DMS153 (cell line): ENCODE data around the gene SVIL.
"Not testable (repeated sequence)": the region's sequence is repeated elsewhere in the genome, so short reads cannot be mapped to it uniquely, and the experiment has no call there.

Experiments
- DNase-seq: peaks from one replicate; lab custom pipeline; 2025; lab: John Stamatoyannopoulos, UW

SVIL gene

GRCh38 chr10:29484677-29485076 lies 150.1 kb downstream of the SVIL start:
- DNase-seq, result not testable (repeated sequence)

- no peak for DNase-seq
Observed at GRCh38 chr10:29482591-29483431, 152.0 kb downstream of the SVIL start.

GRCh38 chr10:29481906-29482440 lies 152.8 kb downstream of the SVIL start:
- DNase-seq, result no peak

GRCh38 chr10:29479981-29480954 lies 154.5 kb downstream of the SVIL start:
- no peak for DNase-seq

- no peak for DNase-seq
Observed at GRCh38 chr10:29479081-29479925, 155.5 kb downstream of the SVIL start.

GRCh38 chr10:29473406-29474100 lies 161.2 kb downstream of the SVIL start:
- DNase-seq, result no peak

GRCh38 chr10:29473087-29473356 lies 161.7 kb downstream of the SVIL start:
- DNase-seq, result no peak

GRCh38 chr10:29472301-29473086 lies 162.3 kb downstream of the SVIL start:
- no peak for DNase-seq

GRCh38 chr10:29471544-29471859 lies 163.3 kb downstream of the SVIL start:
- DNase-seq, result no peak

GRCh38 chr10:29470843-29471543 lies 163.8 kb downstream of the SVIL start:
- no peak for DNase-seq

- no peak for DNase-seq
Observed at GRCh38 chr10:29470355-29470705, 164.4 kb downstream of the SVIL start.

- no peak for DNase-seq
Observed at GRCh38 chr10:29469481-29470354, 165.1 kb downstream of the SVIL start.

GRCh38 chr10:29465384-29465783 lies 169.4 kb downstream of the SVIL start:
- no peak for DNase-seq

- DNase-seq, result not testable (repeated sequence)
Observed at GRCh38 chr10:29464671-29465171, 170.1 kb downstream of the SVIL start.

- no peak for DNase-seq
Observed at GRCh38 chr10:29461042-29461441, 173.7 kb downstream of the SVIL start.

- DNase-seq, result not testable (repeated sequence)
Observed at GRCh38 chr10:29458190-29458589, 176.6 kb downstream of the SVIL start.

GRCh38 chr10:29455095-29455494 lies 179.7 kb downstream of the SVIL start:
- no peak for DNase-seq

- DNase-seq, result no peak
Observed at GRCh38 chr10:29454250-29454649, 180.5 kb downstream of the SVIL start.

GRCh38 chr10:29452546-29452945 lies 182.2 kb downstream of the SVIL start:
- DNase-seq, result no peak
